Measurements from ENCODE around the gene TM4SF4.

TM4SF4 gene

GRCh38 chr3:149502438-149502837 is 27.9 kb downstream of the TM4SF4 start:
- no peak overlapping the region for H3K9ac ChIP-seq (ENCODE audit: low read length)
- DNase-seq (ENCODE audit: low read depth) = no peak
- H3K4me3 ChIP-seq (ENCODE audit: low read length) = no peak overlapping the region
- H3K36me3 ChIP-seq (ENCODE audit: control insufficient read depth, insufficient read depth, low read length, severe bottlenecking) = no peaks in the 10 kb centered on the region
- H3K27me3 ChIP-seq (replicated peaks; ENCODE audit: control insufficient read depth, insufficient read depth, low read length) = no peaks in the 10 kb centered on the region
- peaks cover 29% of the 10 kb centered on the region for H3K4me1 ChIP-seq (ENCODE audit: control insufficient read depth, insufficient read depth, low read length)
- H3K9me3 ChIP-seq (ENCODE audit: control insufficient read depth, low read length) = no peaks in the 10 kb centered on the region

GRCh38 chr3:149506540-149506939 is 32.0 kb downstream of the TM4SF4 start:
- no peak overlapping the region for H3K4me3 ChIP-seq (ENCODE audit: low read length)
- H3K27me3 ChIP-seq (replicated peaks; ENCODE audit: control insufficient read depth, insufficient read depth, low read length) = no peaks in the 10 kb centered on the region
- H3K36me3 ChIP-seq (ENCODE audit: control insufficient read depth, insufficient read depth, low read length, severe bottlenecking) = no peaks in the 10 kb centered on the region
- H3K4me1 ChIP-seq (ENCODE audit: control insufficient read depth, insufficient read depth, low read length) = peaks cover 47% of the 10 kb centered on the region
- peak overlapping the region; percentile 65 for H3K9ac ChIP-seq (ENCODE audit: low read length)
- peak; percentile 34 for DNase-seq (ENCODE audit: low read depth)
- H3K9me3 ChIP-seq (ENCODE audit: control insufficient read depth, low read length) = no peaks in the 10 kb centered on the region

- Histone ChIP-seq H3K9ac (ENCODE audit: low read length) (peak overlapping the region; percentile 65), H3K9me3 (ENCODE audit: control insufficient read depth, low read length) (no peaks in the 10 kb centered on the region), H3K4me1 (ENCODE audit: control insufficient read depth, insufficient read depth, low read length) (peaks cover 43% of the 10 kb centered on the region), H3K36me3 (ENCODE audit: control insufficient read depth, insufficient read depth, low read length, severe bottlenecking) (no peaks in the 10 kb centered on the region), H3K27me3 (replicated peaks; ENCODE audit: control insufficient read depth, insufficient read depth, low read length) (no peaks in the 10 kb centered on the region), H3K4me3 (ENCODE audit: low read length) (peak overlapping the region; percentile 33)
- no peak for DNase-seq (ENCODE audit: low read depth)
Measured at GRCh38 chr3:149506965-149507364, 32.5 kb downstream of the TM4SF4 start.

- DNase-seq (ENCODE audit: low read depth) = peak; percentile 32
- Histone ChIP-seq H3K9me3 (ENCODE audit: control insufficient read depth, low read length) (no peaks in the 10 kb centered on the region), H3K4me1 (ENCODE audit: control insufficient read depth, insufficient read depth, low read length) (peaks cover 41% of the 10 kb centered on the region), H3K4me3 (ENCODE audit: low read length) (peak overlapping the region; percentile 33), H3K27me3 (replicated peaks; ENCODE audit: control insufficient read depth, insufficient read depth, low read length) (no peaks in the 10 kb centered on the region), H3K9ac (ENCODE audit: low read length) (peak overlapping the region; percentile 65), H3K36me3 (ENCODE audit: control insufficient read depth, insufficient read depth, low read length, severe bottlenecking) (no peaks in the 10 kb centered on the region)
Measured at GRCh38 chr3:149507491-149508324, 33.2 kb downstream of the TM4SF4 start.

- H3K9me3 ChIP-seq (ENCODE audit: control insufficient read depth, low read length) = no peaks in the 10 kb centered on the region
- H3K4me3 ChIP-seq (ENCODE audit: low read length) = no peak overlapping the region
- no peak overlapping the region for H3K9ac ChIP-seq (ENCODE audit: low read length)
- no peaks in the 10 kb centered on the region for H3K36me3 ChIP-seq (ENCODE audit: control insufficient read depth, insufficient read depth, low read length, severe bottlenecking)
- DNase-seq (ENCODE audit: low read depth) = no peak
- H3K27me3 ChIP-seq (replicated peaks; ENCODE audit: control insufficient read depth, insufficient read depth, low read length) = no peaks in the 10 kb centered on the region
- peaks cover 41% of the 10 kb centered on the region for H3K4me1 ChIP-seq (ENCODE audit: control insufficient read depth, insufficient read depth, low read length)
Measured at GRCh38 chr3:149509526-149509925, 35.0 kb downstream of the TM4SF4 start.

GRCh38 chr3:149510480-149510879 is 36.0 kb downstream of the TM4SF4 start:
- Histone ChIP-seq H3K9ac (ENCODE audit: low read length) (no peak overlapping the region), H3K27me3 (replicated peaks; ENCODE audit: control insufficient read depth, insufficient read depth, low read length) (no peaks in the 10 kb centered on the region), H3K4me1 (ENCODE audit: control insufficient read depth, insufficient read depth, low read length) (peaks cover 41% of the 10 kb centered on the region), H3K4me3 (ENCODE audit: low read length) (no peak overlapping the region), H3K36me3 (ENCODE audit: control insufficient read depth, insufficient read depth, low read length, severe bottlenecking) (no peaks in the 10 kb centered on the region), H3K9me3 (ENCODE audit: control insufficient read depth, low read length) (no peaks in the 10 kb centered on the region)
- no peak for DNase-seq (ENCODE audit: low read depth)

- H3K4me1 ChIP-seq (ENCODE audit: control insufficient read depth, insufficient read depth, low read length) = peaks cover 39% of the 10 kb centered on the region
- H3K27me3 ChIP-seq (replicated peaks; ENCODE audit: control insufficient read depth, insufficient read depth, low read length) = no peaks in the 10 kb centered on the region
- H3K9ac ChIP-seq (ENCODE audit: low read length) = no peak overlapping the region
- H3K9me3 ChIP-seq (ENCODE audit: control insufficient read depth, low read length) = no peaks in the 10 kb centered on the region
- no peak overlapping the region for H3K4me3 ChIP-seq (ENCODE audit: low read length)
- no peaks in the 10 kb centered on the region for H3K36me3 ChIP-seq (ENCODE audit: control insufficient read depth, insufficient read depth, low read length, severe bottlenecking)
- no peak for DNase-seq (ENCODE audit: low read depth)
Measured at GRCh38 chr3:149511040-149511626, 36.6 kb downstream of the TM4SF4 start.

GRCh38 chr3:149512073-149512782 is 37.7 kb downstream of the TM4SF4 start:
- no peaks in the 10 kb centered on the region for H3K9me3 ChIP-seq (ENCODE audit: control insufficient read depth, low read length)
- DNase-seq (ENCODE audit: low read depth) = peak; percentile 80
- no peak overlapping the region for H3K4me3 ChIP-seq (ENCODE audit: low read length)
- H3K27me3 ChIP-seq (replicated peaks; ENCODE audit: control insufficient read depth, insufficient read depth, low read length) = no peaks in the 10 kb centered on the region
- H3K4me1 ChIP-seq (ENCODE audit: control insufficient read depth, insufficient read depth, low read length) = peaks cover 28% of the 10 kb centered on the region
- no peak overlapping the region for H3K9ac ChIP-seq (ENCODE audit: low read length)
- no peaks in the 10 kb centered on the region for H3K36me3 ChIP-seq (ENCODE audit: control insufficient read depth, insufficient read depth, low read length, severe bottlenecking)

GRCh38 chr3:149514471-149514870 is 40.0 kb downstream of the TM4SF4 start:
- peaks cover 15% of the 10 kb centered on the region for H3K36me3 ChIP-seq (ENCODE audit: control insufficient read depth, insufficient read depth, low read length, severe bottlenecking)
- no peaks in the 10 kb centered on the region for H3K9me3 ChIP-seq (ENCODE audit: control insufficient read depth, low read length)
- no peaks in the 10 kb centered on the region for H3K27me3 ChIP-seq (replicated peaks; ENCODE audit: control insufficient read depth, insufficient read depth, low read length)
- H3K9ac ChIP-seq (ENCODE audit: low read length) = no peak overlapping the region
- H3K4me3 ChIP-seq (ENCODE audit: low read length) = no peak overlapping the region
- H3K4me1 ChIP-seq (ENCODE audit: control insufficient read depth, insufficient read depth, low read length) = peaks cover 6% of the 10 kb centered on the region
- DNase-seq (ENCODE audit: low read depth) = no peak

- Histone ChIP-seq H3K9ac (ENCODE audit: low read length) (no peak overlapping the region), H3K4me3 (ENCODE audit: low read length) (no peak overlapping the region), H3K36me3 (ENCODE audit: control insufficient read depth, insufficient read depth, low read length, severe bottlenecking) (peaks cover 19% of the 10 kb centered on the region), H3K27me3 (replicated peaks; ENCODE audit: control insufficient read depth, insufficient read depth, low read length) (no peaks in the 10 kb centered on the region), H3K9me3 (ENCODE audit: control insufficient read depth, low read length) (no peaks in the 10 kb centered on the region), H3K4me1 (ENCODE audit: control insufficient read depth, insufficient read depth, low read length) (no peaks in the 10 kb centered on the region)
- no peak for DNase-seq (ENCODE audit: low read depth)
Measured at GRCh38 chr3:149515249-149515648, 40.8 kb downstream of the TM4SF4 start.

- H3K4me3 ChIP-seq (ENCODE audit: low read length) = no peak overlapping the region
- peaks cover 36% of the 10 kb centered on the region for H3K36me3 ChIP-seq (ENCODE audit: control insufficient read depth, insufficient read depth, low read length, severe bottlenecking)
- no peak for DNase-seq (ENCODE audit: low read depth)
- no peaks in the 10 kb centered on the region for H3K9me3 ChIP-seq (ENCODE audit: control insufficient read depth, low read length)
- no peaks in the 10 kb centered on the region for H3K4me1 ChIP-seq (ENCODE audit: control insufficient read depth, insufficient read depth, low read length)
- no peaks in the 10 kb centered on the region for H3K27me3 ChIP-seq (replicated peaks; ENCODE audit: control insufficient read depth, insufficient read depth, low read length)
- no peak overlapping the region for H3K9ac ChIP-seq (ENCODE audit: low read length)
Measured at GRCh38 chr3:149516920-149517319, 42.4 kb downstream of the TM4SF4 start.

Measured in adipocyte (in vitro differentiated cells).